Activated naive CD8-positive, alpha-beta T cell treated with anti-CD3 and anti-CD28 coated beads, Interleukin-2, amount 50 U/mL, for 16 hours (primary cell): ENCODE data around the gene CES4A.
"Not testable (repeated sequence)": the region's sequence is repeated elsewhere in the genome, so short reads cannot be mapped to it uniquely, and the experiment has no call there.

Source experiments
- DNase-seq: peaks from one replicate; pipeline ENCODE4 v3.0.0-alpha.2; 2020; ENCODE audit warnings: low read depth, low spot score

Gene CES4A

GRCh38 chr16:66955363-66956153 is 32.8 kb upstream of the CES4A start:
- not testable (repeated sequence) for DNase-seq

- DNase-seq = not testable (repeated sequence)
Observed at GRCh38 chr16:66956154-66956457, 32.3 kb upstream of the CES4A start.

GRCh38 chr16:66958857-66959703 is 29.3 kb upstream of the CES4A start:
- no peak for DNase-seq

- DNase-seq = no peak
Observed at GRCh38 chr16:66959704-66960161, 28.7 kb upstream of the CES4A start.

GRCh38 chr16:66960270-66960669 is 28.1 kb upstream of the CES4A start:
- no peak for DNase-seq

- no peak for DNase-seq
Observed at GRCh38 chr16:66961065-66961744, 27.2 kb upstream of the CES4A start, which contains the start of gene CES3. Gene CES3, plus strand, starts transcription at chr16:66961266. Its CDS starts 42 bp downstream, at chr16:66961308.

- DNase-seq = no peak
Observed at GRCh38 chr16:66961914-66962313, 26.5 kb upstream of the CES4A start.

GRCh38 chr16:66964049-66964448 is 24.3 kb upstream of the CES4A start:
- DNase-seq = no peak

- no peak for DNase-seq
Observed at GRCh38 chr16:66968847-66969246, 19.5 kb upstream of the CES4A start.

GRCh38 chr16:66970775-66971720 is 17.3 kb upstream of the CES4A start:
- DNase-seq = no peak

- DNase-seq = no peak
Observed at GRCh38 chr16:66972983-66973382, 15.4 kb upstream of the CES4A start.

GRCh38 chr16:66973716-66974115 is 14.7 kb upstream of the CES4A start:
- DNase-seq = no peak

- DNase-seq = not testable (repeated sequence)
Observed at GRCh38 chr16:66974156-66974931, 14.0 kb upstream of the CES4A start.

GRCh38 chr16:66974932-66975246 is 13.5 kb upstream of the CES4A start:
- DNase-seq = not testable (repeated sequence)

GRCh38 chr16:66975302-66975893 is 13.0 kb upstream of the CES4A start:
- DNase-seq = no peak

- DNase-seq = no peak
Observed at GRCh38 chr16:66976746-66977145, 11.6 kb upstream of the CES4A start.

GRCh38 chr16:66977341-66978113 is 10.9 kb upstream of the CES4A start:
- DNase-seq = peak; percentile 79

GRCh38 chr16:66979011-66979717 is 9.2 kb upstream of the CES4A start:
- no peak for DNase-seq

- no peak for DNase-seq
Observed at GRCh38 chr16:66983033-66983432, 5.4 kb upstream of the CES4A start.
